Inflammatory macrophage treated with lipopolysaccharide for 4 hours (primary cell): ENCODE data around the gene NR2F2.
"Not testable (repeated sequence)": the region's sequence is repeated elsewhere in the genome, so short reads cannot be mapped to it uniquely, and the experiment has no call there.

Experiments used
- DNase-seq: peaks from one replicate; pipeline ENCODE4 v3.0.0-alpha.2; 2020

Gene NR2F2

DNA sequence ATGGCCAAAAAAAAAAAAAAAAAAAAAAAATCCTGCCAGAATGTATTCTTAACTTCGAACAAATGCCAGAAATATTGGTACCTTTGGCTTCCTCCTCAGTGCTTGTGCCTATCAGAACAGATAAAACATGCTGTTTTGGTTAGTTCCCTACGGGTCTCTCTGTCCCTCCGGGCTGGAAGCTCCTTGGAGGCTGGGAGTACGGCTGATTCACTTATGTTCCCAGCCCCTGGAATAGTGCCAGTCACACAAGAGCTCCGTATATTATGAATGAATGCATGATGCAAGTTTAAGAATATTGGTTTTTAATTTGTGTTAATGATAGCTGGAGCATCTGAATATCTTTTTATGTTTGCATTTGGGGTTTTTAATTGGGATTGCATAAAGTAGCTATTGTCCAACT is 44.0 kb downstream of the NR2F2 start:
- DNase-seq = no peak

DNA sequence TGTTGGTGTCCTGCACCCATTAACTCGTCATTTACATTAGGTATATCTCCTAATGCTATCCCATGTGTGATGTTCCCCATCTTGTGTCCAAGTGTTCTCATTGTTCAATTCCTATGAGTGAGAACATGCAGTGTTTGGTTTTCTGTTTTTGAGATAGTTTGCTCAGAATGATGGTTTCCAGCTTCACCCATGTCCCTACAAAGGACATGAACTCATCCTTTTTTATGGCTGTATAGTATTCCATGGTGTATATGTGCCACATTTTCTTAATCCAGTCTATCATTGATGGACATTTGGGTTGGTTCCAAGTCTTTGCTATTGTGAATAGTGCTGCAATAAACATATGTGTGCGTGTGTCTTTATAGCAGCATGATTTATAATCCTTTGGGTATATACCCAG is 49.1 kb downstream of the NR2F2 start:
- not testable (repeated sequence) for DNase-seq

DNA sequence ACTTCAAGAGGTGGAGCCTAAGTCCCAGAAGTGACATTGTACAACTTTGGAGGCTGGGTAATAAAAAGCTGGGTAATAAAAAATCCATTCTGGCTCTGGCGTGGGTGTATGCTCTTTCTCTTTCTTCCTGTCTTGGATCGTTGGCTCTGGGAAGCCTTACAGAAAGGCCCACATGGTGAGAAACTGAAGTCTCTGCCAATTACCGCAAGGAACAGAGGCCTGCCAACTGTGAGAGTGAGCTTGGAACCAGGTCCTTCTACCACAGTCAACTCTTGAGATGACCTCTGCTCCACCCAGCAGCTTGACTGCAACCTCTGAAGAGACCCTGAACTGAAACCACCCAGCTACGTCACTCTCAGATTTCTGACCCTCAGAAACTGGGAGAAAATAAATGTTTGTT is 51.0 kb downstream of the NR2F2 start:
- no peak for DNase-seq

DNA sequence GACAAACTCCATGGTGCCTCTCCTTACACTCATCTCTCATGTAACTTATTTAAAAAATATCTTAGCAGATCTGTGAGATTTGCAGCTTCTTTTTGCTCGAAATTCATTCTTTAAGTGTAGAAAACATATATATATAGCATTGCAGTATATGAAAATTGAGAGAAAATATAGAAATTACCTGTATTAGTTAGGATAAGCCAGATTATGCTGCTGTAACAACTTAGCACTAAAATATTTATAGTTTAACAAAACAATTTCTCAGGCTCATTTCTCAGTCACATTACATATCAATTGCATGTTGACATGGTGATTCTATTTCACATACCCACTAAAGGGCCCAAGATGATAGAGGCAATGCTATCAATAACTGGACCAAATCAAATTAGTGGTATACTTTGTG is 54.7 kb downstream of the NR2F2 start:
- no peak for DNase-seq

DNA sequence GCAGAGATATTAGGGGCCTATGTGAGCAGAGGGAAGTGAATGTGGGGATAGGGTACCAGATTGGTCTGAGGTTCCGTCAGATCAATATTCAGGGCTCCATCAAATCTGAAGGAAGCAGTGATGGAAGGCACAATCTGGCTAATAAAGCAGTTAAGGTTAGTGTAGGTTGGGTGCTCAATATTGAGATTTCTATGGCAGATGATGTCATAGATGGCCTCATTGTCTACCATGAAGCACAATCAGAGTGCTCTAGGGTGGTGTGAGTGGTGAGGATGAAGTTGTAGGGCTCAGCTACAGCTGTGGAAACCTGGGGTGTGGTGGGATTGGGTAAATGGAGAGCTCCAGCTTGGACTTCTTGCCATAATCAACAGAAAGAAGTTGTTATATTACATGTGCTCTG is 58.2 kb downstream of the NR2F2 start:
- no peak for DNase-seq
